Dermis microvascular lymphatic vessel endothelial cell (primary cell): Measurements from ENCODE around the gene SLC6A15. TPM values are rescaled to one million over a fixed set of nuclear protein-coding genes. Genes with fewer than 3 reads are reported as not detected.

Experiments
- DNase-seq, 2 donors: peaks; one replicate each; pipeline versions ENCODE4 v3.0.0 to v3.0.0-alpha.2; 2010; ENCODE audit warnings: low read depth in 2 of 2
- total RNA-seq: library from RNA; depleted of rRNA; stranded (reverse); fragments of >200 nt; gene quantifications from 2 replicates; pipeline ENCODE4 v1.2.1, GENCODE V29; 2014

The SLC6A15 gene
- total RNA-seq, 1 donor from 2014 or later = 4.7 TPM

GRCh38 chr12:84874825-84875139, 37.8 kb downstream of the SLC6A15 start:
- DNase-seq = no peak

- peak; percentile 50 to 63 for DNase-seq
Observed at GRCh38 chr12:84874125-84874824, 38.3 kb downstream of the SLC6A15 start.

DNA sequence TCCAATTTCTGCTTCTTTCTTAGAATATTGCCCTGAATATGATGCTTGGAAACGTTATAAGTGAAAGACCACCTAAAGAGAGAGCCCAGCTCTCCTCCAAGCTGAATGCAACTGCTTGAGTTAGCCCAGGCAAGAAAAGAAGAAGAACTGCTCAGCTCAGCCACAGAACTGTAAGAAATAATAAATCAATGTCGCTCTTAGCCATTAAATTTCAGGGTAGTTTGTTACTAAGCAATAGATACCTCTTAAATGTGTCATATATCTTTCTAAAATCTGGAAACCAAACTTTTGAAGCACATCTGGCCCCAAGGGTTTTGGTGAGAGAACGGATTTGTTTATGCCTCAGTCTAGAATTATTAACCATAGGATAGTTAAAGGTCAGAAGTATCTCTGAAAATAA, 50.4 kb downstream of the SLC6A15 start:
- no peak for DNase-seq

DNA sequence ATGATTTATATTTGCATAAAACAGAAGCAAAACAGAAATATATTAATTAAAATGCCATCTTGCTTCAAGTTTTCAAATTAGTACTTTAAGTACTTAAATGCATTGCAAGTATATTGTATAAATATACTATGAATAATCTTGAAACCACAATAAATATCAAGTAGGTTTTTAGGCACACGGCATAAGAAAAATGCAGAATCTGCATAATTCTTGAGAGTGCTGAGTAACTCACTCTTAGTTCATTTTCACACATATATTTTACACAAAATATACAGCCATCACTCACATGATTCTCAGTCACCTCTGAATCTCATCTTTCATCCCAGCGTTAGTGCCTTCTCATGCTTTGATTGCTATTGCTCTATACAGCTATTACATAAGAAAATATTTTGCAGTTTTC, 51.9 kb downstream of the SLC6A15 start:
- DNase-seq = no peak

GRCh38 chr12:84858796-84859195, 53.8 kb downstream of the SLC6A15 start:
- DNase-seq = no peak

GRCh38 chr12:84857525-84858208, 54.9 kb downstream of the SLC6A15 start:
- DNase-seq = no peak

GRCh38 chr12:84856156-84856900, 56.3 kb downstream of the SLC6A15 start:
- DNase-seq = no peak

DNA sequence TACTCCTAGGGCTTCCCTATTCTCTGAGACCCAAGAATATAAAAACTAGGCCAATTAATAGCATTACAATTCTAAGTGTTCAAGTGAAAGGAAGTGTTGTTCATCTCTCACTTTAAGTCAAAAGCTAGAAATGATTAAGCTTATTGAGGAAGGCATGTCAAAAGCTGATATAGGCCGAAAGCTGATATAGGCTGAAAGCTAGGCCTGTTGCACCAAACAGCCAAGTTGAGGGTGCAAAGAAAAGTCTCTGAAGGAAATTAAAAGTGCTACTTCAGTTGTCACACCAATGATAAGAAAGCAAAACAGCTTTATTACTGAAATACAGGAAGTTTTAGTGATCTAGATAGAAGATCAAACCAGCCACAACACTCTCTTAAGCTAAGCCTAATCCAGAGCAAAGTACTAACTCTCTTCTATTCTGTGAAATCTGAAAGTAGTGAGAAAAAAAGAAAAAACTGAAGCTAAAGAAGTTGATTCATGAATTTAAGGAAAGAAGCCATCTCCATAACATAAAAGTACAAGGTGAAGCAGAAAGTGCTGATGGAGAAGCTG, 68.9 kb downstream of the SLC6A15 start:
- no peak for DNase-seq

DNA sequence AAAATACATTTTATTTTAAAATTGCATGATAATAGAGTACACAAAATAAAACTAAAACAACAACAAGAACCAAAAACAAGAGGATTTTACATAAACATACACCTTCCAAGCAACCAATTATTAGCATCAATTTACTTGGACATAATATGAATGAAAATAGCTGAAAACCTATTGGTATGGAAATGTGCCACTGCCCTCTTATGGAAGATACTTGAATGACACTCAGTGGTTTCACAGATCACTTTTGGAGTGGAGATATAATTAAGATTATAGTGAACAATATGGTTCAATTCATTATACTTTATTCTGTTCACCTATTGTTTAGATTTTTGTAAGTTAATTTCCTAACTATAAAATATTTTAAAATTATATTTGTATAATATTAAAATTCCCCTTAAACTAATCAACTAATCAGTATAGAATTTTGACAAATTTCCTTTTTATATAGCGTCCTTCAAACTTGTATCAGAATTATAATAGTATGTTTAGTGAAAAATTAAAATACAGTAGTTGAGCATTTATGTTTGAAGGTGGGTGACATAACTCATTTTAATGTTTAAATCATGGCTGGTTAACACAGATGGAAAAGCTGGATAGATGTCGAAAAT, 70.1 kb downstream of the SLC6A15 start:
- DNase-seq = peak; percentile 18 to 52

DNA sequence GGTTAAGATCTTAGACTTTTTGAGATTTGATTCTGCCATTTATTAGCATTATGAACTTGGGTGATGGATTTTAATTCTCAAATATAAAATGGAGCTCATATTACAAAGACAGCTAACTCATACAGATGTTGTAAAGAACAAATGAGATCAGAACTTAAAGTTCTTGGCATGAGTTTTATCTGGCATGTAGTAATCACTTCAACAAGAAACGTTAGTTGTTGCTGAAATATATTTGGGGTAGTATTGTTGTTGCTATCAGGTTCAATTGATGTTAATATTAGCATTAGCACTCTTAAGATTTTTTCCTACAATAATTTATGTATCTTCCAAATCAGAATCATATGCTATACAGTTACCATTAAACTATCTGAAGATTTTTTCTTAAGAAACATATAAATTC, 71.0 kb downstream of the SLC6A15 start:
- no peak for DNase-seq

DNA sequence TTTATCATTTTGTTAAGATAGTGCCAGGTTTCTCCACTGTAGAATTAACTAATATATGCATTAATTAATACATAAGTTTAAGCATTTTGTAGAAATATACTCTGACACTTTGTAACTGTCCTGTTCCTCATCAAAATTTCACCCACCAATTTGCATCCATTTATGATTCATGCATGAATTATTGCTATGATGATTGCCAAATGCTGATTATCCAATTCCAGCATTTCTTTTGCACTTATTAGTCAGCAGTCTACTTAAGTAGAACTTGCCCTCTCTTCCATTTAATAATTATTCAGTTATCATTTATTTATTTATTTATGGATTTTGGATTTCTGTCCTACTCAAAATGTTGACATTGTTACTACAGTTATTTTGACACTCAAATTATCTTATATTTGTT, 72.2 kb downstream of the SLC6A15 start:
- no peak for DNase-seq

GRCh38 chr12:84826925-84827324, 85.7 kb downstream of the SLC6A15 start:
- no peak for DNase-seq

DNA sequence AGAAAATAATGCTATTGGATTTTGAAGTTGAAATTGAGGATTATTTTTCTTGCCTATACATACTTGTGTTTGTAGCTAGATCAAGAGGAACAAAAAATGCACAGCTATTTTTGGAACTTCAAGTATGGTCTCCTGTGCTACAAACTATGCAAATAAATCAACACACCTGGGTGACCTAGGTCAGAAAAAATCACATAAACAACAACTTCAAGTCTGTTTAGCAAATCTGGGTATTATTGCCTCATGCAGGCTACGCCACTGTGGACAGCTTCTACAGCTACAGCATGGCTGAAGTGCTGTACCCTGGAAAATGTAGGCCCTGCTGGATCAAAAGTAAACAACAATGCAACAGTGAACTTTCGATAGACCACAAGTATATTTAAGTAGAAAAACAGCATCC, 87.5 kb downstream of the SLC6A15 start:
- no peak for DNase-seq

- DNase-seq = no peak
Observed at GRCh38 chr12:84822525-84822924, 90.1 kb downstream of the SLC6A15 start.

- no peak for DNase-seq
Observed at GRCh38 chr12:84816916-84817695, 95.5 kb downstream of the SLC6A15 start.

- DNase-seq = no peak
Observed at GRCh38 chr12:84814664-84815245, 97.8 kb downstream of the SLC6A15 start.

DNA sequence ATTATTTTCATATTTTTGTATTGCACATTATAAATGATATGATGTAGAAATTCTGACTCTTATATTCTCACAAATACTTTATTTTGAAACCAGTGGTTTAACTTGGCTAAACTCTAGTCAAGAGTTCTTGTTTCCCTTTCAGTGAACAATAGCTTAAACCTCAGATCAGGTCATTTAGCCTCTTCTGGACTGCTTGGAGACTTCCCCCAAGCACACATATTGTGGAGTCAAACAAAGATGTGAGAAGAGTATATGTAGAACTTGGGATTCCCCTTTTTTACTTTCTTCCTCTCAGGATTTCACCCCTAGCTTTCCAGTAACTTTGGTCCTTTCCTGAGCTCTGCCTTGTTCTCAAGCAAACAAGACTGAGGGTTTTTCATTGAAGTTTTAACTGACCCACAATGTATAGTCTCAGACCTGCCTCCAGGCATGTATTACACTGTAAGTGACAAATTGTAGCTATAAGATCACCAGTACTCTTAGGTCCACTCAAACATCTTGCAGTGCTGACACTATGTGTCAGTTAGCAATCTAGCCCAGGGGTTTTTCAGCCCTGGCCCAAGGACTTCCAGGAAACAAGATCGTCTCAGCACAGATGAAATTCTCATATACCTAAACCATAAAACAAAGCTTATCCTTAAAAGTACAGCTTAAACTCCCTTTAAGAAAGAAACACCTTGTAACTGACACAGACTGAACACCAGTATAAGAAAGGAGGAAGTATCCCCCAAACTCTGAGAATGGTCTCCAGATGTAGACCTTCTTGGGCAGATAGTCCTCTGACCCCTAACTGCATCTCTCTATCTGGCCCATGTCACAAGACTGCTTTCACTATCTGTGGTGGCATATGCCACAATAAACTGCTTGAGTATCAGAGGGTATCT, 98.6 kb downstream of the SLC6A15 start:
- no peak for DNase-seq

DNA sequence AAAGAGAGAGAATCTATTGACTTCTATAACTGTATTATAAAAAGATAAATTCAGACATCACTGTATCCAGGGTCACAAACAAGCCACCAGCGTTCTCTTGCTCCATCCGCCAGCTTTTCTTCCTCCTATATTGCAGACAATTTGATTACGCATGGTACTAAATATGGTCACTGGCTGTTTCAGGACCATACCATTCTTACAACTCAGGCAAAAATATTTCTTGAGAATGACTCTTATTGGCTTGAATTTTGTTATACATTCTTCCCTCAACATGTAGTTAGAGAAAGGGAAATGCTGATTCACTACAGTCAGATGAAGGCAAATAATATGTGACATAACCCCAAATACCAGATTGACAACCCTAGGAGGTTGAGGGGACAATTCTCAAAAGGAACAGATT, 101.3 kb downstream of the SLC6A15 start:
- DNase-seq = no peak

DNA sequence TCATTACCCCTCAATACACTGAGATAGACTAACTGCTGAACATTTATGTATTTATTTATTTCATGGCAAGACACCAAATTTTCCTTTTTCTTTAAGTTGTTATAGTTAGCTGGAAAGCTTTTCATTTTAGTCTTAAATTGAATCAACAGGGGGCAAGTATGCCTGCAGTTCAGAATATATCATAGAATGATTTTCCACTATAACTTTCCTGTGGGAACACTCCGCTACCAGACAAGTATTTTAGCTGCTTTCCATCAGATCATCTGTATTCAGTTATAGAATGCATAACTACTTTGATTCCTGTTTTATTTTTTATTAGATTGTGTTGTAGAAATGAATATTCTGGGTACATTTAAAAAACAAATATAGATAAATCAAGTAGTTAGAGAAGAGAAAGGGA, 102.0 kb downstream of the SLC6A15 start:
- DNase-seq = no peak
